NCI-H69 (cell line): ENCODE measurements around the gene HJURP.
"Not testable (repeated sequence)": the region's sequence is repeated elsewhere in the genome, so short reads cannot be mapped to it uniquely, and the experiment has no call there.

Experiments used
- DNase-seq: peaks from one replicate; lab custom pipeline; 2025; lab: John Stamatoyannopoulos, UW

HJURP gene

GRCh38 chr2:233854241-233854981 is at the start of gene HJURP:
Gene HJURP, minus strand, starts transcription at chr2:233854535. Its CDS starts 35 bp downstream, at chr2:233854500.
- DNase-seq = peak; percentile 96

- no peak for DNase-seq
Measured at GRCh38 chr2:233901884-233902283, 47.5 kb upstream of the HJURP start.

- DNase-seq = no peak
Measured at GRCh38 chr2:233901367-233901766, 47.0 kb upstream of the HJURP start.

GRCh38 chr2:233896253-233896652 is 41.9 kb upstream of the HJURP start:
- DNase-seq = not testable (repeated sequence)

DNA sequence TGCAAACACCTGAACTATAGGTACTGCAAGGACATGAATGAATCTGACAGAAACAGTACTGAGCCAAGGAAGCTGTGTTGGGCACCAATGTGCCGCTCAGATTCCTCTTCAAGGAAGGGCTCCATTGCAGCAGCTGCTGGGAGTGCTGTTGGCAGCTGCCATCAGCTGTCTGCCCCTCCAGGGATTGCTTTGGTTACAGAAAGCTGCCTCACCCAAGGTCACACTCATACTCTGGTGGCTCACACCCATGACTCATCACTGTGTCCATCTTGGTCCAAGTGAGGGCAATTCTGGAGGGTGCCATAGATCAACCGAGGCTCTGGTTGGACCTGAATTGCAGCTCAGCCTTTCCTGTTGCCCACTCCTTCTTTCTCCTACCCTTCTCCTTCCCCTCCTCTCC is 38.5 kb upstream of the HJURP start:
- peak; percentile 1 for DNase-seq

DNA sequence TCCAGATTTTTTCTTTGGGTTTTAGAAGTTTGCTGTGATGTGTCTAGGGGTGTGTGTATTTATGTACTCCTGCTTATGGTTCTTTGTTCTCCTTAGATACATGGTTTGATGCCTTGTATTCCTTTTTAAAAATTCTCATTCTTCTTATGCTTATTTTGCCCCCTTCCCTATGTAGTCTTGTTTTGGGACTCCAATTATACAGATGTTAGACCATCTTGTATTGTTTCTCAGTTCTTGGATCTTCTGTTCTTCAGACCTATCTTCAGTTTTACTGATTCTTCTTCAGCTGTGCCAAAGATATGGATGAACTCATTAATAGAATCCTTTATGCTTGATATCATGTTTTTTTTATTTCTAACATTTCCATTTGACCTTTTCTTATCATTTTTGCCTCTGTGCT is 28.0 kb upstream of the HJURP start:
- no peak for DNase-seq

- not testable (repeated sequence) for DNase-seq
Measured at GRCh38 chr2:233872125-233872524, 17.8 kb upstream of the HJURP start.

GRCh38 chr2:233871432-233871831 is 17.1 kb upstream of the HJURP start:
- DNase-seq = no peak

DNA sequence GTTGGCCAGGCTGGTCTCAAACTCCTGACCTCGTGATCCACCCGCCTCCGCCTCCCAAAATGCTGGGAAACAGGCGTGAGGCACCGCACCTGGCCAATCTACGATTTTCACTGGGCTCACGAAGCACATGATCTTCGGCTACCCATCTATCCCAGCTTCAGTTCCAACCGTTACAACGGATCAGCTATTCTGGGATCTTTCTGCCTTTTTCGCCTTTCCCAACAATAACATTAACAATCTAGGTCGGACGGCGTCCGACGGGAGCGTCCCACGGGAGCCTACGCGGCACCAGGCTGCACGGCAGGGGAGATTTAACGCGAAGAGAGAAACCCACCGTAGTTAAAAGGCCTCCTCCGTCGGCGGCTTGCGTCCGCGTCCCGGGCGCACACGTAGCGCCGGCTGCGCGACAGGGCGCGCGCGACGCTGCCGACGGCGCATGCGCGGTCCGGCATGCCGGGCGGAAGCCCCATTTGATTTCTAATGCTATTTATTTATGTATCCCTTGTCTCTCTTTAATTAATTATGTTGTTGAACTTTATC is 13.7 kb upstream of the HJURP start, which contains the start of gene MSL3B:
Gene MSL3B (minus strand): TSS at position 394 of the 540 bp plus-strand sequence.
- peak; percentile 66 for DNase-seq

- no peak for DNase-seq
Measured at GRCh38 chr2:233866479-233866878, 12.1 kb upstream of the HJURP start.

- no peak for DNase-seq
Measured at GRCh38 chr2:233865838-233866237, 11.5 kb upstream of the HJURP start.

- DNase-seq = no peak
Measured at GRCh38 chr2:233862261-233862768, 8.0 kb upstream of the HJURP start.

DNA sequence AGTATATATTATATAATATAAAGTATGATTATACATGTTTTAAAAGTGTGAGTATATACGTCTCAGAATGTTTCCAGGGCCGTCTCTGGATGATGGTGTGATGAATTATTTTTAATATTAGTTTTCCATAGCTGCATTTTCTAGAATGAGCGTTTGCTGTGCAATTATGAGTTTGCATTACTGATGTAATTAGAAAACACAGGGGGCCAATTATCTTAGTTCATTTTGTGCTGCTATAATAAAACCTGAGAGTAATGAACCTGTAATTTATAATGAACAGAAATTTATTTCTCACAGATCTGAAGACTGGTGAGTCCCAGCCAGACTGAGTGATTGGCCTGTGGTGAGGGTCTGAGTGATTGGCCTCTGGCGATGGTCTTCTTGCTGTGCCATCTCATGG is 4.0 kb upstream of the HJURP start:
- peak; percentile 75 for DNase-seq

DNA sequence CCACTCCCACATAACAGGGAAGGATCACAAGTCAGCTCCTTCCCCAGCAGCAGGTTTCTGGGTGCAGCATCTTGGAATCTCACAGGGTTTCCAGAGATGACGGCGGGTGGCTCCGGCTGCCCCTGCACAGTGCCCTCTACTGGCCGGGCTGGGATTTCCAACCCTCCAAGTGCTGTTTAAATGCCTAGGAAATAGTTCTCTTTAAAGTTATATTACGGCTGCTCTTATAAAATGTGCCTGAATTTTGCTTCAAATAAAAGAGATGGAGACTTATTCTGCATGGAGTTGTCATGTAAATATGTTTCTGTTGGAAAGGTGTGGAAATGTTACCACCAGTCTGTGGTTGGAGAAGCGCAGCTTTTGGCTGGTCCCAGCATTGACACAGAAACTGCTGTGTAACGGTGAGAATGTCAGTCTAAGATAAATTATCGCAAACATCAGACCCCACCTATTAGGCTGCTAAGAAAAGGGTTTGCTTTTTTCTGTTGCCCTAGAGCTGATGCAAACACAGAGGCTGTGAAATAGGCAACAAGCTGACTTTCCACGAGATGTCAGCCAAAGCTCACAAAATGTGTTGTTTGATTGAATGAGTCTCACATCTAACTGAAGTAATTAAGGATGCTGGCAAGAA is 3.3 kb upstream of the HJURP start:
- DNase-seq = peak; percentile 81

- no peak for DNase-seq
Measured at GRCh38 chr2:233856184-233856583, 1.8 kb upstream of the HJURP start.

- peak; percentile 1 for DNase-seq
Measured at GRCh38 chr2:233855345-233855744, 1.0 kb upstream of the HJURP start.

- DNase-seq = peak; percentile 19
Measured at GRCh38 chr2:233853883-233854240, 473 bp downstream of the HJURP start.

- DNase-seq = no peak
Measured at GRCh38 chr2:233853353-233853752, 982 bp downstream of the HJURP start.

- no peak for DNase-seq
Measured at GRCh38 chr2:233852056-233852455, 2.3 kb downstream of the HJURP start.

DNA sequence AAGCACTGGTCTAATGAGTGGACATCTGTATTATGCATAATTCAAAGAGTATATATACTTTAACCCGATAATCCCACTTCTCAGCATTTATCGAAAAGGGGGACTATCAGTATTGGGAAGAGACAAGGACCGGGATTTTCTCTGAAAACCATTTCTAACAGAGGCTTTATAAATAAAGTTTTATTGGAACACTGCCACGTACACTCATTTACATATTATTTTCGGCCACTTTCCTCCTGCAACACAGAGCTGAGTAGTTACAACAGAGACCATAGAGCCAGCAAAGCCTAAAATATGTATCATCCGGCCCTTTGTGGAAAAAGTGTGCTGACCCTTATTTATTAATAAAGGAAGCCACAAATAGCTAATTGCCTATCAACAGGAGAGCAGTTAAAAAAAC is 3.2 kb downstream of the HJURP start:
- DNase-seq = no peak

GRCh38 chr2:233850745-233851144 is 3.6 kb downstream of the HJURP start:
- DNase-seq = no peak

DNA sequence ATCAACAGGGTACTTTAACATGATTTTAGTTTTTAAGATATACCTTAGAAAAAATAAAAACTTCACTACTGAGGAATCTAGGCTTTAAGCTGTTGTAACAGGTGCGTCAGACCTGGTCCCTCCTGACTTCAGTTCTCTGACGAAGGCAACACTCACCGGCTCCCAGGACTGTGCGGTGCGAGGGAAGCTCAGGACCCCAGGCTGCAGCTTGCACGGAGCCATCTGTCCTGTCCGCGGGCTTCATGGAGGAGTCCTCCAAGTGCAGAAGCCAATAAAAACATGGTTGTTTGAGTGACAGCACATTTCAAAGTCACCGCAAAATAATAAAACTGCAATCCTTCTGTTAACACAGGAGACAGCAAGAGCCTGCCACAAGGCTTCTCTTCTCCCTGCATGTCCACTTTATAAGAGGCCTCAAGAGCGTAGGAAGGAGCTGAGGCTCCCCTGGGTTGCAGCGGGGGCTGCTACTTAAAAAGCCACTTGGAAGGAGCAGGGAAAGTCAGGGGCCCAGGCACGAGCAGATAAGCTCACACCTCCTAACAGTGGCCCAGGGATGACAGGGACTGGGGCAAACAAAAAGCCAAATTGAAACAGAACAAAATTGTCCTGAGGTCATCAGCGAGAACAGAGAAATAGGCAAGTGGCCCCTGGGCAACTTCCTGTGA is 4.6 kb downstream of the HJURP start:
- no peak for DNase-seq

- DNase-seq = no peak
Measured at GRCh38 chr2:233848276-233848675, 6.1 kb downstream of the HJURP start.
